Neutrophil (primary cell): ENCODE results near the gene SIM1.

Experiments used
- H3K27ac ChIP-seq: fragments of 200-600 bp; sonication (generic); 2 replicates; pipeline ENCODE4 v1.5.1; 2016; ENCODE audit warnings: mild to moderate bottlenecking, moderate library complexity
- H3K27me3 ChIP-seq: fragments of 200-600 bp; sonication (generic); 2 replicates; pipeline ENCODE4 v1.6.0; 2016; ENCODE audit warnings: mild to moderate bottlenecking
- H3K36me3 ChIP-seq: fragments of 200-600 bp; sonication (generic); 2 replicates; pipeline ENCODE4 v1.5.1; 2017
- H3K4me1 ChIP-seq, 2 experiments: fragments of 200-600 bp in 1 of 2; sonication (generic) in 1 of 2; 1 replicate in 1 of 2; 2 replicates in 1 of 2; pipeline versions ENCODE4 v1.5.1 to v1.6.1; 2013 to 2016; ENCODE audit warnings: low read depth in 1 of 2, low read length in 1 of 2, mild to moderate bottlenecking in 1 of 2, moderate library complexity in 1 of 2; ENCODE audit not compliant: control insufficient read depth in 1 of 2, insufficient read depth in 1 of 2
- H3K4me3 ChIP-seq, 2 experiments: fragments of 200-600 bp in 1 of 2; sonication (generic) in 1 of 2; 1 replicate in 1 of 2; 2 replicates in 1 of 2; pipeline ENCODE4 v1.5.1; 2013 to 2016; ENCODE audit warnings: low read depth in 1 of 2, low read length in 1 of 2, mild to moderate bottlenecking in 1 of 2, moderate library complexity in 1 of 2
- H3K9me3 ChIP-seq: fragments of 200-600 bp; sonication (generic); 2 replicates; pipeline ENCODE4 v1.5.1; 2016
- CTCF ChIP-seq: fragments of 200-600 bp; sonication (generic); IDR thresholded peaks from 2 replicates; pipeline ENCODE4 v1.5.1; 2016; ENCODE audit warnings: antibody characterized with exemption

Gene SIM1

GRCh38 chr6:100455230-100456124 lies 9.2 kb downstream of the SIM1 start:
- no peak overlapping the region for H3K27ac ChIP-seq
- TF ChIP-seq CTCF, result no peak
- no peaks in the 10 kb centered on the region for H3K4me1 ChIP-seq
- peaks cover 100% of the 10 kb centered on the region for H3K27me3 ChIP-seq
- no peaks in the 10 kb centered on the region for H3K9me3 ChIP-seq
- H3K36me3 ChIP-seq, result no peaks in the 10 kb centered on the region
- no peak overlapping the region for H3K4me3 ChIP-seq

GRCh38 chr6:100454551-100455229 lies 10.0 kb downstream of the SIM1 start:
- no peak for TF ChIP-seq CTCF
- Histone ChIP-seq H3K27me3 (peaks cover 100% of the 10 kb centered on the region), H3K4me3 (no peak overlapping the region), H3K27ac (no peak overlapping the region), H3K4me1 (no peaks in the 10 kb centered on the region), H3K9me3 (no peaks in the 10 kb centered on the region), H3K36me3 (no peaks in the 10 kb centered on the region)

- no peak for TF ChIP-seq CTCF
- Histone ChIP-seq H3K36me3 (no peaks in the 10 kb centered on the region), H3K27ac (no peak overlapping the region), H3K27me3 (peaks cover 100% of the 10 kb centered on the region), H3K4me3 (no peak overlapping the region), H3K9me3 (no peaks in the 10 kb centered on the region), H3K4me1 (no peaks in the 10 kb centered on the region)
Measured at GRCh38 chr6:100453701-100454521, 10.8 kb downstream of the SIM1 start.

- no peak for TF ChIP-seq CTCF
- peaks cover 100% of the 10 kb centered on the region for H3K27me3 ChIP-seq
Measured at GRCh38 chr6:100452998-100453397, 11.7 kb downstream of the SIM1 start.

DNA sequence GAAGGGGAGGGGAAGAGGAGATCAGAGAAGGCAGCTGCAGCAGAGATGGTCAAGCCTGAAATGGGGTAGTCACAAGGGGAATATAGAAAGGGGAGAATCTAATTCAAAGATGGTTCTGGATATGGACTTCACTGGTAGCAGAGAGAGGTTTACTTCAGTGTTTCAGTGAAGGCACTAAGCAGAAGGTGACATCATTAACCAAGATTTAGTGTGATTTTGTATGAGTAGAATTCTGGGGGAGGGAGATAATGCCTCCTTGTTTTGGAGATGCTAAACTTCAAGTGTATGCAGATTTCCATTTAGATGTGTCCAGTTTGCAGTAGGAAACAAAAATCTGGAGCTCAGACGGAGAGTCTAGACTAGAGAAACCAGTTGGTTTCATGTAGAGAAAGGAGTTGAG lies 13.1 kb downstream of the SIM1 start:
- no peak for TF ChIP-seq CTCF
- Histone ChIP-seq H3K4me3 (no peak overlapping the region), H3K27ac (no peak overlapping the region), H3K9me3 (no peaks in the 10 kb centered on the region), H3K4me1 (no peaks in the 10 kb centered on the region), H3K27me3 (peaks cover 100% of the 10 kb centered on the region), H3K36me3 (no peaks in the 10 kb centered on the region)

More at GRCh38 chr6:100452998-100453397, 11.7 kb downstream of the SIM1 start:
- no peaks in the 10 kb centered on the region for H3K36me3 ChIP-seq
- no peak overlapping the region for H3K27ac ChIP-seq
- H3K4me3 ChIP-seq, result no peak overlapping the region
- H3K4me1 ChIP-seq, result no peaks in the 10 kb centered on the region
- no peaks in the 10 kb centered on the region for H3K9me3 ChIP-seq
